ENCODE results near the gene NECTIN1.
A peak's percentile ranks its signal among the peaks of the same experiment; 100 is the strongest.

NECTIN1 gene

GRCh38 chr11:119708384-119708783 lies 20.6 kb downstream of the NECTIN1 start:
- H3K27ac ChIP-seq = no peak overlapping the region
- TF ChIP-seq, protein P1, sequence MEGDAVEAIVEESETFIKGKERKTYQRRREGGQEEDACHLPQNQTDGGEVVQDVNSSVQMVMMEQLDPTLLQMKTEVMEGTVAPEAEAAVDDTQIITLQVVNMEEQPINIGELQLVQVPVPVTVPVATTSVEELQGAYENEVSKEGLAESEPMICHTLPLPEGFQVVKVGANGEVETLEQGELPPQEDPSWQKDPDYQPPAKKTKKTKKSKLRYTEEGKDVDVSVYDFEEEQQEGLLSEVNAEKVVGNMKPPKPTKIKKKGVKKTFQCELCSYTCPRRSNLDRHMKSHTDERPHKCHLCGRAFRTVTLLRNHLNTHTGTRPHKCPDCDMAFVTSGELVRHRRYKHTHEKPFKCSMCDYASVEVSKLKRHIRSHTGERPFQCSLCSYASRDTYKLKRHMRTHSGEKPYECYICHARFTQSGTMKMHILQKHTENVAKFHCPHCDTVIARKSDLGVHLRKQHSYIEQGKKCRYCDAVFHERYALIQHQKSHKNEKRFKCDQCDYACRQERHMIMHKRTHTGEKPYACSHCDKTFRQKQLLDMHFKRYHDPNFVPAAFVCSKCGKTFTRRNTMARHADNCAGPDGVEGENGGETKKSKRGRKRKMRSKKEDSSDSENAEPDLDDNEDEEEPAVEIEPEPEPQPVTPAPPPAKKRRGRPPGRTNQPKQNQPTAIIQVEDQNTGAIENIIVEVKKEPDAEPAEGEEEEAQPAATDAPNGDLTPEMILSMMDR (conservative IDR thresholded peaks at IDR 0.05) = no peak

DNA sequence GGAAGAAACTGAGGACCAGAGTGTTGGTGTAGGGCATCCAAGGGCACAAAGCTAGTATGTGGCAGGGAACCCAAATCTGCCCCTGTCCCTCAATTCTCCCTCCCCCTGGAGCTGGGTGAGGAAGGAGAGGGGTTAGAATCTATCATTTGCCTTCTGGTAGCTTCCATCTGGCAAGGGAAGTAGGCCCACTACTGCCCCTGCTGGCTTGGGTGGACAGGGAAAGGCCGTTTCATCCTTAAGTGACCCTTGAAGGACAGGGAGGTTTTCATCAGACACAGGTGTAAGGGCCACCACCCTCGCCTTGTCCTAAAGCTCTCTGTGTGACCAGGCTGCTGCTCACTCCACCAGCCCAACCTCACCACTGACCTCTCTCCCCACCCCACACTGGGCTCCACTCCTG lies 22.1 kb downstream of the NECTIN1 start:
- TF ChIP-seq, protein P1 (conservative IDR thresholded peaks at IDR 0.05) = 0 out of 2 replicates have a peak, but pooled peaks have one; percentile 20

DNA sequence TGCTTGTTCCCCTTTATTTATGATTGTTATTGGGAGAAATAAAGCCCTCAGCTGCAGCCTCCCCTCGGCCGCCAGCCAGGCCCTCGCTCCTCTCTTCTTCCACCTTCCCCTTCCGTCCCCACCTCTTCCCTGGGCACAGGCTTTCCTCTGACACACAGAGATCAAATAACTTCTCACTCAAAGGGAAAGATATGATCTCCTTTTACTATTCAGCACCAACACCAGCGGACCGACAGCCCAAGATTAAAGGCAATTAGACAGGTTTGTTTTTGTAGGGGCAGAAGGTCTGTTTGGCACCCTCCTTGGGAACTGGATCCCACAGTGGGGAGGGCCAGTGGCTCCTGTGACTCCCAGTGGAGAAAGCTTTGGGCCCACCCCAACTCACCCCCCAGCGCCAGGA lies 23.0 kb downstream of the NECTIN1 start:
- peak overlapping the region; percentile 65 for H3K27ac ChIP-seq
- TF ChIP-seq, protein P1 (conservative IDR thresholded peaks at IDR 0.05) = no peak

More for the DNA sequence above, 22.1 kb downstream of the NECTIN1 start:
- H3K27ac ChIP-seq = peak overlapping the region; percentile 65

- TF ChIP-seq, protein P1 (conservative IDR thresholded peaks at IDR 0.05) = no peak
- peak overlapping the region; percentile 65 for H3K27ac ChIP-seq
These were observed 23.6 kb downstream of the NECTIN1 start for GRCh38 chr11:119705362-119705761.

GRCh38 chr11:119704849-119705248 lies 24.2 kb downstream of the NECTIN1 start:
- TF ChIP-seq, protein P1 (conservative IDR thresholded peaks at IDR 0.05) = no peak
- peak overlapping the region; percentile 65; the same call in 1 of the 2 replicates for H3K27ac ChIP-seq

DNA sequence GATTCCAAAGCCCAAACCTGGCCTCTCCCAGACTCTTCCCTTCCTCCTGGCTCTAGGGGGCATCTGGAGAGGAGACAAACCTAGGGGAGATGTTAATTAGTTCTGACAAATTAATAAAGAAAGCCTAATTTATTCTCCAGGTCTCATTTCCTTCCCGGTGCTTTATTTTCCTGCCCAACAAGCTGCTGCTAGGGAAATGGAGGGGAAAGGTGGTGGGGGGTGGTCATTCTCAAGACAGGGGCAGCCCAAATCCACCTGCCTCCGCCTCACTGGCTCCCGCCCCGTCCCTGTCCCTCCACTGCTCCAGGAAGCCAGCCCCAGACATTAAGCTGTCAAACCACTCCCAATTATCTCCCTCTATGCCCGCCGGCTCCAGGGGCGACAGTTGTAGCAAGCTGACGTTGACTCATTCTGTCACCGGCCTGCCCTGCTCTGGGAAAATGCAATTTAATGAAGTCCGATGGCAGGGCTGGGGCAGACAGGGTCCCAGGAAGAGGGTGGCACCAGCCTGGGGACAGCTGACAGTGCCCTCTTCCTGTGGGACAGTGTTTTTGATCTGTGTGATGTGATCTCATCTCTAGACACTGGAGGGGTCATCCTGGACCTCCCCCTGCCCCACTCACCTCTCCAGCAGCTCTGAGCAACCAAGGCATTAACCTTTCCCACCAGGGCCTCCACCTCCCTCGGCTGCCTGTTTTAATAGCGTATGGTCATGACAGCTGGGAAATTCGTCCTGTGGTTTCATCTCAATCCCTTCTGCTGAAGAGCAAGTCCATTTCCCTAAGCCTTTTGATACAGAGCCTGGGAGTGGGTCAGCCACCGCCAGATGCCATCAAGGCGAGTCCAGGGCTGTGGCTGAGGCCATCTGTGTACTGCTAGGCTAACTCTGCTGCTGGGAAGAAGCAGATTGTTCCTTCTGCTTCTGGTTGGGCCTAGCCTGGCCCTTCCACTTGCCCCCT lies 27.1 kb downstream of the NECTIN1 start:
- no peak overlapping the region for H3K27ac ChIP-seq
- TF ChIP-seq, protein P1 (conservative IDR thresholded peaks at IDR 0.05) = no peak

DNA sequence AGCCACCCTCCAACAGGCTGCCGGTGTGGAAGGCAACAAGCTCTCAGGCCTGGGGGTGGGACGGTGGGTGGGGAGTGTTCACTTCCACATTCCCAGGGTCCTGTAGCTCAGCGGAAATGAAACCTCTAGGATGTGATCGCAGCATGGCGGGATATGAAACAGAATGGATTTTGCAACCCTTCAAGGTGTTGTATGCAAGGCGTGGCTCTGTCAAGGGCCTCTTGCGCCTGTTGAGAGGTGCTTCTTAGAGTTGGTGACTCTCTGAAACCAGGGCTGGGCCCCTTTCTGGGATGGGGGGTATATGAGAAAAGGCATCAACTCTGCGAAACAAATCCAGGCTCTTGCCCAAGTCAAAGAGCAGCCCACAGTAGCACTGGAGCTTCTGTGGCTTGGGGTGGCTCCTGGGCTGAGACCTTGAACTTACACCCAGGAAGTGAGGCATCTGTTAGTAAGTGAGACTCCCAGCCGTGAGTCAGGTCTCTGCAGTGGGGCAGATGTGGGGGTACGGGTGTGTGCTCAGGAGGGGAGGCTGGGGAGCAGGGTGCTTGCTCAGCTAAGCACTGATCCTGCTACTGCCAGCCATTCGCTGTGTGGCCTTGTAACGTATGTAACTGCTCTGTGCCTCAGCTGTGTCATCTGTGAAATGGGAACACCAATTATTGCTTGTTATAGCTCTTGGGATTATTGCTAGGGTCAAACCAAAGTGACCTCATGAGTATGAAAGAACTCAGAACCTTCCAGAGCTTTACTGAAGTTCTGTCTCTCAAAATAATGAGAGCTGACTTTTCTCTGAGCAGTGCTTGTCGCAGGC lies 28.3 kb downstream of the NECTIN1 start:
- H3K27ac ChIP-seq = no peak overlapping the region
- TF ChIP-seq, protein P1 (conservative IDR thresholded peaks at IDR 0.05) = no peak
